Upper lobe of left lung (tissue), 4 donors: Measurements from ENCODE around the gene FGFRL1.

Source experiments
- CTCF ChIP-seq, 6 experiments: fragments of 450-650 bp in 4 of 6; fragments of 200-600 bp in 2 of 6; sonication (generic) in 2 of 6; IDR thresholded peaks; one replicate each; pipeline ENCODE4 v1.5.1; 2016 to 2019; ENCODE audit warnings: antibody characterized with exemption in 6 of 6
- POLR2AphosphoS5 ChIP-seq, 2 donors: sonication (generic); formaldehyde crosslinking; IDR thresholded peaks; one replicate each; pipeline ENCODE4 v1.5.1; 2017; ENCODE audit warnings: antibody characterized with exemption in 2 of 2

- TF ChIP-seq CTCF (IDR thresholded peaks at IDR 0.05) (peak in 4 of 6 experiments; percentile 43 to 65 (median 47)), POLR2AphosphoS5 (IDR thresholded peaks at IDR 0.05) (peak; percentile 50 to 54)
Measured at GRCh38 chr4:1009542-1010394, 1.7 kb upstream of the FGFRL1 start.
